Spinal cord (tissue), 10 donors: Measurements from ENCODE around the gene DISP3. TPM values are rescaled to one million over a fixed set of nuclear protein-coding genes. Genes with fewer than 3 reads are reported as not detected.

Source experiments
- DNase-seq, 6 donors: peaks; one replicate each; pipeline versions ENCODE4 v3.0.0 to v3.0.0-alpha.2; 2013 to 2015; ENCODE audit warnings: low spot score in 6 of 6, low read depth in 4 of 6
- H3K27ac ChIP-seq: one replicate; pipeline ENCODE4 v1.5.1; 2013; ENCODE audit warnings: low read depth, low read length, control low read depth
- H3K27me3 ChIP-seq: one replicate; pipeline ENCODE4 v1.6.1; 2013; ENCODE audit warnings: low read length; ENCODE audit not compliant: control insufficient read depth, insufficient read depth
- H3K36me3 ChIP-seq: one replicate; pipeline ENCODE4 v1.6.1; 2013; ENCODE audit warnings: low read length; ENCODE audit not compliant: control insufficient read depth, insufficient read depth
- H3K4me1 ChIP-seq: one replicate; pipeline ENCODE4 v1.6.1; 2013; ENCODE audit warnings: low read length; ENCODE audit not compliant: control insufficient read depth, insufficient read depth
- H3K4me3 ChIP-seq: one replicate; pipeline ENCODE4 v1.5.1; 2013; ENCODE audit warnings: low read depth, low read length, control low read depth
- H3K9me3 ChIP-seq: one replicate; pipeline ENCODE4 v1.6.1; 2013; ENCODE audit warnings: low read length; ENCODE audit not compliant: control insufficient read depth, insufficient read depth
- WGBS: methylation state at CpG from one replicate; pipeline ENCODE4 v1.1.5; 2013; ENCODE audit warnings: missing lambda C conversion rate; ENCODE audit not compliant: insufficient coverage; 5-methylcytosine and 5-hydroxymethylcytosine counted together
- polyA plus RNA-seq, 2 donors: library from polyadenylated mRNA; unstranded; fragments of 120-200 nt; gene quantifications; one replicate each; pipeline ENCODE4 v1.2.1, GENCODE V29; 2013; ENCODE audit not compliant: insufficient read length in 2 of 2
- total RNA-seq, 2 donors: library from RNA; depleted of rRNA in 1 of 2; stranded (reverse); fragments of 120-200 nt in 1 of 2; fragments of >200 nt in 1 of 2; gene quantifications; one replicate each; pipeline versions ENCODE4 v1.2.3 to v1.2.4, GENCODE V29; 2013 to 2014
- donor health status: healthy.

Gene DISP3
- total and polyA plus RNA-seq, 4 donors, result 7.4 to 29.3 (median 18.4) TPM

- Histone ChIP-seq H3K9me3 (no peaks in the 10 kb centered on the region), H3K27ac (no peak overlapping the region), H3K4me1 (peaks cover 11% of the 10 kb centered on the region), H3K36me3 (no peaks in the 10 kb centered on the region), H3K27me3 (no peaks in the 10 kb centered on the region), H3K4me3 (no peak overlapping the region)
- 58% methylated on average over 10 of the region's 16 CpGs for WGBS
- peak in 2 of 6 donors; percentile 20 to 56 for DNase-seq
Measured at GRCh38 chr1:11566042-11566850, 87.3 kb downstream of the DISP3 start.

GRCh38 chr1:11567244-11568065 lies 88.5 kb downstream of the DISP3 start:
- H3K9me3 ChIP-seq, result no peaks in the 10 kb centered on the region
- H3K4me3 ChIP-seq, result no peak overlapping the region
- 92% methylated on average over 9 of the region's 11 CpGs for WGBS
- H3K4me1 ChIP-seq, result peaks cover 11% of the 10 kb centered on the region
- H3K36me3 ChIP-seq, result no peaks in the 10 kb centered on the region
- DNase-seq, result no peak
- H3K27me3 ChIP-seq, result no peaks in the 10 kb centered on the region
- no peak overlapping the region for H3K27ac ChIP-seq

GRCh38 chr1:11568687-11569086 lies 89.7 kb downstream of the DISP3 start:
- peaks cover 3% of the 10 kb centered on the region for H3K4me1 ChIP-seq
- 81% methylated on average over 5 of the region's 8 CpGs for WGBS
- H3K27me3 ChIP-seq, result no peaks in the 10 kb centered on the region
- H3K4me3 ChIP-seq, result no peak overlapping the region
- H3K27ac ChIP-seq, result no peak overlapping the region
- no peak for DNase-seq
- H3K36me3 ChIP-seq, result no peaks in the 10 kb centered on the region
- H3K9me3 ChIP-seq, result no peaks in the 10 kb centered on the region

GRCh38 chr1:11569551-11569950 lies 90.6 kb downstream of the DISP3 start:
- no peaks in the 10 kb centered on the region for H3K4me1 ChIP-seq
- no peak overlapping the region for H3K4me3 ChIP-seq
- WGBS, result 85% methylated on average over 14 of the region's 14 CpGs
- no peak for DNase-seq
- H3K27ac ChIP-seq, result no peak overlapping the region
- H3K27me3 ChIP-seq, result no peaks in the 10 kb centered on the region
- H3K9me3 ChIP-seq, result no peaks in the 10 kb centered on the region
- H3K36me3 ChIP-seq, result no peaks in the 10 kb centered on the region

- no peaks in the 10 kb centered on the region for H3K36me3 ChIP-seq
- 69% methylated on average over 2 of the region's 3 CpGs for WGBS
- H3K27me3 ChIP-seq, result no peaks in the 10 kb centered on the region
- H3K4me3 ChIP-seq, result no peak overlapping the region
- H3K9me3 ChIP-seq, result no peaks in the 10 kb centered on the region
- H3K4me1 ChIP-seq, result no peaks in the 10 kb centered on the region
- DNase-seq, result no peak
- no peak overlapping the region for H3K27ac ChIP-seq
Measured at GRCh38 chr1:11569954-11570353, 91.0 kb downstream of the DISP3 start.

- Histone ChIP-seq H3K4me1 (no peaks in the 10 kb centered on the region), H3K36me3 (no peaks in the 10 kb centered on the region), H3K27me3 (no peaks in the 10 kb centered on the region), H3K27ac (no peak overlapping the region), H3K4me3 (no peak overlapping the region), H3K9me3 (no peaks in the 10 kb centered on the region)
- 62% methylated on average over 16 of the region's 16 CpGs for WGBS
- no peak for DNase-seq
Measured at GRCh38 chr1:11570821-11571380, 91.9 kb downstream of the DISP3 start.

GRCh38 chr1:11571906-11572616 lies 93.1 kb downstream of the DISP3 start:
- DNase-seq, result no peak
- no peaks in the 10 kb centered on the region for H3K4me1 ChIP-seq
- no peak overlapping the region for H3K4me3 ChIP-seq
- WGBS, result 69% methylated on average over 9 of the region's 9 CpGs
- H3K9me3 ChIP-seq, result no peaks in the 10 kb centered on the region
- no peaks in the 10 kb centered on the region for H3K36me3 ChIP-seq
- H3K27ac ChIP-seq, result no peak overlapping the region
- H3K27me3 ChIP-seq, result no peaks in the 10 kb centered on the region

- 90% methylated on average over 4 of the region's 5 CpGs for WGBS
- Histone ChIP-seq H3K4me3 (no peak overlapping the region), H3K36me3 (no peaks in the 10 kb centered on the region), H3K27me3 (no peaks in the 10 kb centered on the region), H3K9me3 (no peaks in the 10 kb centered on the region), H3K27ac (no peak overlapping the region), H3K4me1 (no peaks in the 10 kb centered on the region)
- peak in 1 of 6 donors; percentile 51 for DNase-seq
Measured at GRCh38 chr1:11573116-11573692, 94.2 kb downstream of the DISP3 start.

- no peak for DNase-seq
Measured at GRCh38 chr1:11575553-11575952, 96.6 kb downstream of the DISP3 start.

More at GRCh38 chr1:11575553-11575952, 96.6 kb downstream of the DISP3 start:
- H3K4me1 ChIP-seq, result peaks cover 6% of the 10 kb centered on the region
- no peaks in the 10 kb centered on the region for H3K36me3 ChIP-seq
- no peaks in the 10 kb centered on the region for H3K9me3 ChIP-seq
- no peak overlapping the region for H3K4me3 ChIP-seq
- no peaks in the 10 kb centered on the region for H3K27me3 ChIP-seq
- no peak overlapping the region for H3K27ac ChIP-seq
- WGBS, result 83% methylated on average over 3 of the region's 6 CpGs
